ENCODE data around the gene CCNK.

Gene CCNK

GRCh38 chr14:99467336-99468078 is 13.7 kb upstream of the CCNK start:
- DNase-seq: no peak

GRCh38 chr14:99468081-99468480 is 13.1 kb upstream of the CCNK start:
- no peak for DNase-seq

- DNase-seq: no peak
These were observed 12.2 kb upstream of the CCNK start for GRCh38 chr14:99468836-99469592.

- DNase-seq: no peak
These were observed 9.5 kb upstream of the CCNK start for GRCh38 chr14:99471731-99472130.

GRCh38 chr14:99472937-99473336 is 8.3 kb upstream of the CCNK start:
- DNase-seq: no peak

GRCh38 chr14:99473458-99473857 is 7.8 kb upstream of the CCNK start:
- DNase-seq: no peak

GRCh38 chr14:99475179-99475578 is 6.0 kb upstream of the CCNK start:
- DNase-seq: peak; percentile 15

GRCh38 chr14:99475660-99476059 is 5.5 kb upstream of the CCNK start:
- peak; percentile 25 for DNase-seq

GRCh38 chr14:99476864-99477263 is 4.3 kb upstream of the CCNK start:
- no peak for DNase-seq

- DNase-seq: no peak
These were observed 3.1 kb upstream of the CCNK start for GRCh38 chr14:99478128-99478527.

- no peak for DNase-seq
These were observed 1.9 kb upstream of the CCNK start for GRCh38 chr14:99479160-99479905.

GRCh38 chr14:99479906-99480869 is 1.0 kb upstream of the CCNK start, which contains the start of gene SETD3:
SETD3 (minus strand) TSS chr14:99480859; CDS start chr14:99465805, 15,054 bp downstream.
- DNase-seq: peak; percentile 46

GRCh38 chr14:99481745-99482099 is 513 bp downstream of the CCNK start:
- DNase-seq: peak; percentile 38

- DNase-seq: no peak
These were observed 2.9 kb downstream of the CCNK start for GRCh38 chr14:99484106-99484505.

GRCh38 chr14:99497341-99497740 is 16.1 kb downstream of the CCNK start:
- DNase-seq: no peak

- no peak for DNase-seq
These were observed 16.7 kb downstream of the CCNK start for GRCh38 chr14:99497894-99498293.

- DNase-seq: no peak
These were observed 21.8 kb downstream of the CCNK start for GRCh38 chr14:99502989-99503421.

GRCh38 chr14:99503848-99504453 is 22.7 kb downstream of the CCNK start:
- DNase-seq: no peak

GRCh38 chr14:99505089-99505488 is 23.9 kb downstream of the CCNK start:
- no peak for DNase-seq

GRCh38 chr14:99506276-99506675 is 25.1 kb downstream of the CCNK start:
- DNase-seq: no peak

GRCh38 chr14:99507860-99508640 is 26.8 kb downstream of the CCNK start:
- DNase-seq: no peak

All from fibroblast of skin of scalp (primary cell).